HEK293 (cell line): Measurements from ENCODE around the gene RASA2.
"Not testable (repeated sequence)": the region's sequence is repeated elsewhere in the genome, so short reads cannot be mapped to it uniquely, and the experiment has no call there.

Experiments
- CTCF ChIA-PET: fragments of 350-600 bp; formaldehyde crosslinking; extraction: SDS; loops from one replicate; lab custom pipeline; 2021; ENCODE audit warnings: antibody characterized with exemption; lab: Yijun Ruan, JAX
- POLR2A ChIA-PET: fragments of 300-600 bp; formaldehyde crosslinking; extraction: SDS; loops from one replicate; lab custom pipeline; 2020; ENCODE audit warnings: antibody characterized with exemption, inconsistent platforms; lab: Yijun Ruan, JAX
- H3K27ac ChIP-seq: fragments of 200-500 bp; sonication (Bioruptor generic); 2 replicates; pipeline ENCODE4 v1.5.1; 2014; ENCODE audit warnings: low read depth, low read length, control low read depth, inconsistent platforms; ENCODE audit errors: extremely low read depth
- H3K36me3 ChIP-seq, 2 experiments: fragments of 200-500 bp in 1 of 2; sonication (Bioruptor generic) in 1 of 2; 1 replicate in 1 of 2; 2 replicates in 1 of 2; pipeline ENCODE4 v1.5.1; 2014 to 2017; ENCODE audit warnings: inconsistent platforms in 2 of 2, low read length in 2 of 2; ENCODE audit not compliant: control insufficient read depth in 2 of 2, insufficient read depth in 1 of 2
- H3K4me1 ChIP-seq: fragments of 200-500 bp; sonication (Bioruptor generic); 2 replicates; pipeline ENCODE4 v1.5.1; 2014; ENCODE audit warnings: mild to moderate bottlenecking, low read length, inconsistent platforms; ENCODE audit not compliant: control insufficient read depth, insufficient read depth
- H3K4me3 ChIP-seq: 2 replicates; pipeline ENCODE4 v1.5.1; 2011; ENCODE audit warnings: low read depth, mild to moderate bottlenecking, control low read depth, low read length, moderate library complexity
- H3K9me3 ChIP-seq: fragments of 200-500 bp; sonication (Bioruptor generic); 2 replicates; pipeline ENCODE4 v1.5.1; 2014; ENCODE audit warnings: low read depth, low read length, inconsistent platforms; ENCODE audit not compliant: control insufficient read depth, insufficient read depth
- ZBTB1 ChIP-seq: fragments of 450-650 bp; formaldehyde crosslinking; IDR thresholded peaks from 2 replicates; pipeline ENCODE4 v1.5.1; 2016; ENCODE audit warnings: missing biosample characterization, missing genetic modification characterization
- ZNF132 ChIP-seq: fragments of 450-650 bp; formaldehyde crosslinking; IDR thresholded peaks from 2 replicates; pipeline ENCODE4 v1.5.1; 2017; ENCODE audit warnings: missing biosample characterization, missing genetic modification characterization, borderline replicate concordance
- ZNF157 ChIP-seq: fragments of 450-650 bp; formaldehyde crosslinking; IDR thresholded peaks from 2 replicates; pipeline ENCODE4 v1.5.1; 2016; ENCODE audit warnings: missing biosample characterization, missing genetic modification characterization
- ZNF350 ChIP-seq: fragments of 450-650 bp; formaldehyde crosslinking; IDR thresholded peaks from 2 replicates; pipeline ENCODE4 v1.5.0; 2017; ENCODE audit warnings: missing biosample characterization, mild to moderate bottlenecking, missing genetic modification characterization
- ZNF433 ChIP-seq: fragments of 450-650 bp; formaldehyde crosslinking; IDR thresholded peaks from 2 replicates; pipeline ENCODE4 v1.5.1; 2016; ENCODE audit warnings: missing biosample characterization, missing genetic modification characterization, low read depth
- ZNF501 ChIP-seq: fragments of 450-650 bp; formaldehyde crosslinking; IDR thresholded peaks from 2 replicates; pipeline ENCODE4 v1.5.1; 2016; ENCODE audit warnings: missing biosample characterization, missing genetic modification characterization
- ZNF521 ChIP-seq: fragments of 450-650 bp; formaldehyde crosslinking; IDR thresholded peaks from 2 replicates; pipeline ENCODE4 v1.5.1; 2017; ENCODE audit warnings: missing biosample characterization, mild to moderate bottlenecking, missing genetic modification characterization
- ZNF558 ChIP-seq: fragments of 450-650 bp; formaldehyde crosslinking; IDR thresholded peaks from 2 replicates; pipeline ENCODE4 v1.5.1; 2016; ENCODE audit warnings: missing biosample characterization, missing genetic modification characterization
- ZNF791 ChIP-seq: fragments of 450-650 bp; formaldehyde crosslinking; IDR thresholded peaks from 2 replicates; pipeline ENCODE4 v1.5.1; 2016; ENCODE audit warnings: missing biosample characterization, missing genetic modification characterization
- ZNF843 ChIP-seq: fragments of 450-650 bp; formaldehyde crosslinking; IDR thresholded peaks from 2 replicates; pipeline ENCODE4 v1.5.1; 2016; ENCODE audit warnings: missing biosample characterization, missing genetic modification characterization
- TF ChIP-seq, protein P1 (sequence below): fragments of 450-650 bp; formaldehyde crosslinking; IDR thresholded peaks from 2 replicates; pipeline ENCODE4 v1.5.1; 2017; ENCODE audit warnings: missing biosample characterization, missing genetic modification characterization
- TF ChIP-seq, protein P2 (sequence below): fragments of 450-650 bp; formaldehyde crosslinking; IDR thresholded peaks from 2 replicates; pipeline ENCODE4 v1.5.1; 2016; ENCODE audit warnings: missing biosample characterization, missing genetic modification characterization
- TF ChIP-seq, protein P3 (sequence below): fragments of 450-650 bp; formaldehyde crosslinking; IDR thresholded peaks from 2 replicates; pipeline ENCODE4 v1.5.1; 2016; ENCODE audit warnings: missing biosample characterization, missing genetic modification characterization
- TF ChIP-seq, protein P4 (sequence below): fragments of 450-650 bp; formaldehyde crosslinking; IDR thresholded peaks from 2 replicates; pipeline ENCODE4 v1.5.1; 2016; ENCODE audit warnings: missing biosample characterization, missing genetic modification characterization
- TF ChIP-seq, protein P5 (sequence below): fragments of 450-650 bp; formaldehyde crosslinking; IDR thresholded peaks from 2 replicates; pipeline ENCODE4 v1.5.1; 2016; ENCODE audit warnings: missing biosample characterization, missing genetic modification characterization

Gene RASA2

DNA sequence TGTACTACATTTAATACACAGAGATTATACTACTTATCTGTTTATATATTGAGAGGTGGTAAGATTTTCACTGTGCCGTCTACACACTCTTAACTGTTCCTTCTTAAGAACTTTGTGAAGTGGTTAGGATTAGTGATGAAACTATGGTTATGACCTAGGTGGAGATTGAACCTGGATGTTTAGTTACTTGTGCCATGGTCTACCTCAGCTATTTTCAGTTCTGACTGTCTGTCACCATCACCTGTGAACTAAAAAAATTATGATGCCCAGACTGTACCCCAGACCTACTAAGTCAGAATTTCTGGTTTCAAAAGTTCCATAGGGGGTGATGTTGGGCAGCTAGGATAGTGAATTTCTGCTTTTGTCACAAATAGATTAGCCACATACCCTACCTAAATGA, 6.4 kb downstream of the RASA2 start:
- TF ChIP-seq, protein P1, sequence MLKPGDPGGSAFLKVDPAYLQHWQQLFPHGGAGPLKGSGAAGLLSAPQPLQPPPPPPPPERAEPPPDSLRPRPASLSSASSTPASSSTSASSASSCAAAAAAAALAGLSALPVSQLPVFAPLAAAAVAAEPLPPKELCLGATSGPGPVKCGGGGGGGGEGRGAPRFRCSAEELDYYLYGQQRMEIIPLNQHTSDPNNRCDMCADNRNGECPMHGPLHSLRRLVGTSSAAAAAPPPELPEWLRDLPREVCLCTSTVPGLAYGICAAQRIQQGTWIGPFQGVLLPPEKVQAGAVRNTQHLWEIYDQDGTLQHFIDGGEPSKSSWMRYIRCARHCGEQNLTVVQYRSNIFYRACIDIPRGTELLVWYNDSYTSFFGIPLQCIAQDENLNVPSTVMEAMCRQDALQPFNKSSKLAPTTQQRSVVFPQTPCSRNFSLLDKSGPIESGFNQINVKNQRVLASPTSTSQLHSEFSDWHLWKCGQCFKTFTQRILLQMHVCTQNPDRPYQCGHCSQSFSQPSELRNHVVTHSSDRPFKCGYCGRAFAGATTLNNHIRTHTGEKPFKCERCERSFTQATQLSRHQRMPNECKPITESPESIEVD (tag by site-specific recombination): no peak
- TF ChIP-seq ZNF501 (no peak), ZNF558 (no peak), ZNF132 (tag by site-specific recombination) (no peak), ZNF157 (no peak), ZNF843 (tag by site-specific recombination) (no peak), ZNF521 (no peak), ZNF350 (tag by site-specific recombination) (no peak), ZNF791 (tag by site-specific recombination) (no peak), ZBTB1 (no peak), ZNF433 (tag by site-specific recombination) (no peak)
- TF ChIP-seq, protein P2, sequence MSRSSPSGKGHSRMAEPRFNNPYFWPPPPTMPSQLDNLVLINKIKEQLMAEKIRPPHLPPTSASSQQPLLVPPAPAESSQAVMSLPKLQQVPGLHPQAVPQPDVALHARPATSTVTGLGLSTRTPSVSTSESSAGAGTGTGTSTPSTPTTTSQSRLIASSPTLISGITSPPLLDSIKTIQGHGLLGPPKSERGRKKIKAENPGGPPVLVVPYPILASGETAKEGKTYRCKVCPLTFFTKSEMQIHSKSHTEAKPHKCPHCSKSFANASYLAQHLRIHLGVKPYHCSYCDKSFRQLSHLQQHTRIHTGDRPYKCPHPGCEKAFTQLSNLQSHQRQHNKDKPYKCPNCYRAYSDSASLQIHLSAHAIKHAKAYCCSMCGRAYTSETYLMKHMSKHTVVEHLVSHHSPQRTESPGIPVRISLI (tag by site-specific recombination): no peak
- TF ChIP-seq, protein P3, sequence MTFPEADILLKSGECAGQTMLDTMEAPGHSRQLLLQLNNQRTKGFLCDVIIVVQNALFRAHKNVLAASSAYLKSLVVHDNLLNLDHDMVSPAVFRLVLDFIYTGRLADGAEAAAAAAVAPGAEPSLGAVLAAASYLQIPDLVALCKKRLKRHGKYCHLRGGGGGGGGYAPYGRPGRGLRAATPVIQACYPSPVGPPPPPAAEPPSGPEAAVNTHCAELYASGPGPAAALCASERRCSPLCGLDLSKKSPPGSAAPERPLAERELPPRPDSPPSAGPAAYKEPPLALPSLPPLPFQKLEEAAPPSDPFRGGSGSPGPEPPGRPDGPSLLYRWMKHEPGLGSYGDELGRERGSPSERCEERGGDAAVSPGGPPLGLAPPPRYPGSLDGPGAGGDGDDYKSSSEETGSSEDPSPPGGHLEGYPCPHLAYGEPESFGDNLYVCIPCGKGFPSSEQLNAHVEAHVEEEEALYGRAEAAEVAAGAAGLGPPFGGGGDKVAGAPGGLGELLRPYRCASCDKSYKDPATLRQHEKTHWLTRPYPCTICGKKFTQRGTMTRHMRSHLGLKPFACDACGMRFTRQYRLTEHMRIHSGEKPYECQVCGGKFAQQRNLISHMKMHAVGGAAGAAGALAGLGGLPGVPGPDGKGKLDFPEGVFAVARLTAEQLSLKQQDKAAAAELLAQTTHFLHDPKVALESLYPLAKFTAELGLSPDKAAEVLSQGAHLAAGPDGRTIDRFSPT: no peak
- TF ChIP-seq, protein P4, sequence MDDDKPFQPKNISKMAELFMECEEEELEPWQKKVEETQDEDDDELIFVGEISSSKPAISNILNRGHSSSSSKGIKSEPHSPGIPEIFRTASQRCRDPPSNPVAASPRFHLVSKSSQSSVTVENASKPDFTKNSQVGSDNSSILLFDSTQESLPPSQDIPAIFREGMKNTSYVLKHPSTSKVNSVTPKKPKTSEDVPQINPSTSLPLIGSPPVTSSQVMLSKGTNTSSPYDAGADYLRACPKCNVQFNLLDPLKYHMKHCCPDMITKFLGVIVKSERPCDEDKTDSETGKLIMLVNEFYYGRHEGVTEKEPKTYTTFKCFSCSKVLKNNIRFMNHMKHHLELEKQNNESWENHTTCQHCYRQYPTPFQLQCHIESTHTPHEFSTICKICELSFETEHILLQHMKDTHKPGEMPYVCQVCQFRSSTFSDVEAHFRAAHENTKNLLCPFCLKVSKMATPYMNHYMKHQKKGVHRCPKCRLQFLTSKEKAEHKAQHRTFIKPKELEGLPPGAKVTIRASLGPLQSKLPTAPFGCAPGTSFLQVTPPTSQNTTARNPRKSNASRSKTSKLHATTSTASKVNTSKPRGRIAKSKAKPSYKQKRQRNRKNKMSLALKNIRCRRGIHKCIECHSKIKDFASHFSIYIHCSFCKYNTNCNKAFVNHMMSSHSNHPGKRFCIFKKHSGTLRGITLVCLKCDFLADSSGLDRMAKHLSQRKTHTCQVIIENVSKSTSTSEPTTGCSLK (tag by site-specific recombination): no peak
- peaks cover 7% of the 10 kb centered on the region for H3K4me1 ChIP-seq
- H3K9me3 ChIP-seq: no peaks in the 10 kb centered on the region
- ChIA-PET CTCF (interaction anchor here (0.6 kb wide), 1 partner anchor 1123 kb away, joined by 4 read pairs; no protein-coding TSS in a partner anchor), POLR2A (no interaction called here)
- no peaks in the 10 kb centered on the region for H3K36me3 ChIP-seq
- H3K27ac ChIP-seq: no peak overlapping the region
- H3K4me3 ChIP-seq: no peak overlapping the region

DNA sequence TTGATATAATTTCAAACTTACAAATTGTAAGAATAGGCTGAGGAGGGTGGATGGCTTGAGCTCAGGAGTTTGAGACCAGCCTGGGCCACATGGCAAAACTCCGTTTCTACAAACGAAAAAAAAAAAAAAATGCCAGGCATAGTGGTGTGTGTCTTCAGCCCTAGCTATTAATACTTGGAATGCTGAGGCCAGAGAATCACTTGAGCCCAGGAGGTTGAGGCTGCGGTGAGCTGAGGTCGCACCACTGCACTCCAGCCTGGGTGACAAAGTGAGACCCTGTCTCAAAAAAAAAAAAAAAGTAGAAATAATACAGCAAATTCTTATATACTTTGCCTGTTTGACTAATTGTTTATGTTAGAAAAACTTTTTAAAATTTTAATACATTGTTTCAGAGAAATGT, 10.8 kb downstream of the RASA2 start:
- ChIA-PET CTCF (interaction anchor here (0.7 kb wide), 1 partner anchor 186 kb away, joined by 3 read pairs; no protein-coding TSS in a partner anchor), POLR2A (interaction anchor here (0.7 to 1.1 kb wide), 2 partner anchors 10 to 13 kb away, joined by 3 to 4 read pairs; no protein-coding TSS in a partner anchor)
- H3K27ac ChIP-seq, H3K9me3 ChIP-seq, H3K4me3 ChIP-seq, H3K4me1 ChIP-seq, H3K36me3 ChIP-seq: not testable (repeated sequence)

DNA sequence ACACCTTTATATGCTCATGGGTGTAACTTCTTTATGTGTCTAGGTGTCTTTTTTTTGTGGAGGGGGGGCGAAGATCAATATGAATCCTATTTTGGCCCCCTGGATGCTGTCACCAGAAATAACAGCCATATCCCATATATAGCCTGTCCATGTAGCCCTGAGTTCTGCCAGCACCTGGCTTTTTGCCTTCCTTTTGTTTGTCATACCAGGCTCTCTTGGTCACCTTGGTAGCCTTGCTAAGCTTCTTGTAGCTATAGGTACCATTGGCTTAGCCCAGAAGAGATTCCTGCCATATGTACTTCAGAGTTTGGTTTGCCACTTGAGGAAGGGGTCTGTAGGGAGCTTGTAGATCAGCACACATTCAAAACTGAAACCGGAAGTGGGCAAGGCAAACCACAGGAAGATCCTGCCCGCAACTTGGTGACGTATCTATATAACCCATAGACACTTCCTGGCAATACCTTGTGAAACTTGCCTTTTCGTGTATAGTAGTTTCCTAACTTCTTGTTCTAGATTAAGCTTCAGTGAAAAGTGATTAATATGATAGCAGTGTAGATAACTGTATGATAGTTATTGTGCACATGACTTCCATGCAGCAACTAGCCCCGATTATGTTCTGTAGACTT, 11.9 kb downstream of the RASA2 start:
- POLR2A ChIA-PET: interaction anchor here (0.8 kb wide), 1 partner anchor 12 kb away, joined by 3 read pairs; the partner anchor contains the start of gene RASA2

More for the DNA sequence above, 11.9 kb downstream of the RASA2 start:
- TF ChIP-seq, protein P5, sequence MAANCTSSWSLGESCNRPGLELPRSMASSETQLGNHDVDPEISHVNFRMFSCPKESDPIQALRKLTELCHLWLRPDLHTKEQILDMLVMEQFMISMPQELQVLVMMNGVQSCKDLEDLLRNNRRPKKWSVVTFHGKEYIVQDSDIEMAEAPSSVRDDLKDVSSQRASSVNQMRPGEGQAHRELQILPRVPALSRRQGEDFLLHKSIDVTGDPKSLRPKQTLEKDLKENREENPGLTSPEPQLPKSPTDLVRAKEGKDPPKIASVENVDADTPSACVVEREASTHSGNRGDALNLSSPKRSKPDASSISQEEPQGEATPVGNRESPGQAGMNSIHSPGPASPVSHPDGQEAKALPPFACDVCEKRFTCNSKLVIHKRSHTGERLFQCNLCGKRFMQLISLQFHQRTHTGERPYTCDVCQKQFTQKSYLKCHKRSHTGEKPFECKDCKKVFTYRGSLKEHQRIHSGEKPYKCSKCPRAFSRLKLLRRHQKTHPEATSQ: no peak
- TF ChIP-seq ZNF521: no peak
- Histone ChIP-seq H3K27ac (no peak overlapping the region), H3K9me3 (no peaks in the 10 kb centered on the region), H3K36me3 (no peaks in the 10 kb centered on the region), H3K4me1 (peaks cover 2% of the 10 kb centered on the region; the same call in 1 of the 2 replicates), H3K4me3 (no peak overlapping the region)
- CTCF ChIA-PET: interaction anchor here (1.1 kb wide), 2 partner anchors 9 to 16 kb away, joined by 3 to 5 read pairs; no protein-coding TSS in a partner anchor
